ENCODE data around the gene KRT9. TPM values are rescaled to one million over a fixed set of nuclear protein-coding genes. Genes with fewer than 3 reads are reported as not detected.

KRT9 gene
- polyA plus RNA-seq, 3 donors, result not detected

- no peak for DNase-seq (ENCODE audit: low read depth in 3 of 3, low spot score in 2 of 3)
These were observed 55.6 kb downstream of the KRT9 start for GRCh38 chr17:41516147-41516829.

Other genes with a start within 250 kb of the KRT9 start
- not detected for gene KRT33A, start 221.2 kb downstream of the KRT9 start, polyA plus RNA-seq (ENCODE audit: insufficient read length in 3 of 3)
- gene KRT33B, start 202.2 kb downstream of the KRT9 start, polyA plus RNA-seq (ENCODE audit: insufficient read length in 3 of 3), result not detected
- not detected for gene KRT34, start 189.8 kb downstream of the KRT9 start, polyA plus RNA-seq (ENCODE audit: insufficient read length in 3 of 3)
- not detected for gene KRT31, start 174.5 kb downstream of the KRT9 start, polyA plus RNA-seq (ENCODE audit: insufficient read length in 3 of 3)
- not detected for gene KRT37, start 147.5 kb downstream of the KRT9 start, polyA plus RNA-seq (ENCODE audit: insufficient read length in 3 of 3)
- gene KRT38, start 131.1 kb downstream of the KRT9 start, polyA plus RNA-seq (ENCODE audit: insufficient read length in 3 of 3), result not detected
- gene KRT32, start 104.7 kb downstream of the KRT9 start, polyA plus RNA-seq (ENCODE audit: insufficient read length in 3 of 3), result not detected
- under 1 TPM in 1 of 3 donors, not detected in 2; 0.10 TPM for gene KRT35, start 90.9 kb downstream of the KRT9 start, polyA plus RNA-seq (ENCODE audit: insufficient read length in 3 of 3)
- gene KRT36, start 82.1 kb downstream of the KRT9 start, polyA plus RNA-seq (ENCODE audit: insufficient read length in 3 of 3), result not detected
- gene KRT13, start 66.4 kb downstream of the KRT9 start, polyA plus RNA-seq (ENCODE audit: insufficient read length in 3 of 3), result under 1 TPM in 1 of 3 donors, not detected in 2; 0.34 TPM
- 1 to 10 TPM in 1 of 3 donors, under 1 TPM in 2; 0.60 to 1.3 (median 0.89) TPM for gene KRT15, start 53.2 kb downstream of the KRT9 start, polyA plus RNA-seq (ENCODE audit: insufficient read length in 3 of 3)
- 100 to 1,000 TPM; 139 to 220 (median 177) TPM for gene KRT19, start 43.8 kb downstream of the KRT9 start, polyA plus RNA-seq (ENCODE audit: insufficient read length in 3 of 3)
- gene KRT14, start 14.8 kb upstream of the KRT9 start, polyA plus RNA-seq (ENCODE audit: insufficient read length in 3 of 3), result under 1 TPM; 0.28 to 0.55 (median 0.35) TPM
- gene KRT16, start 40.7 kb upstream of the KRT9 start, polyA plus RNA-seq (ENCODE audit: insufficient read length in 3 of 3), result not detected
- 1 to 10 TPM in 2 of 3 donors, under 1 TPM in 1; 0.98 to 1.6 (median 1.2) TPM for gene KRT17, start 52.5 kb upstream of the KRT9 start, polyA plus RNA-seq (ENCODE audit: insufficient read length in 3 of 3)
- gene EIF1, start 116.8 kb upstream of the KRT9 start, polyA plus RNA-seq (ENCODE audit: insufficient read length in 3 of 3), result 100 to 1,000 TPM; 766 to 777 (median 774) TPM
- not detected for gene GAST, start 140.3 kb upstream of the KRT9 start, polyA plus RNA-seq (ENCODE audit: insufficient read length in 3 of 3)
- gene HAP1, start 162.6 kb upstream of the KRT9 start, polyA plus RNA-seq (ENCODE audit: insufficient read length in 3 of 3), result 1 to 10 TPM in 1 of 3 donors, under 1 TPM in 2; 0.69 to 1.1 (median 0.98) TPM
- 100 to 1,000 TPM; 170 to 196 (median 178) TPM for gene JUP, start 214.7 kb upstream of the KRT9 start, polyA plus RNA-seq (ENCODE audit: insufficient read length in 3 of 3)
- gene P3H4, start 239.9 kb upstream of the KRT9 start, polyA plus RNA-seq (ENCODE audit: insufficient read length in 3 of 3), result 10 to 100 TPM; 32.8 to 40.6 (median 39.3) TPM
- 100 to 1,000 TPM; 123 to 139 (median 125) TPM for gene FKBP10, start 240.9 kb upstream of the KRT9 start, polyA plus RNA-seq (ENCODE audit: insufficient read length in 3 of 3)